SKM-1 treated with dmso at 0.1 percent for 144 hours (cell line): Measurements from ENCODE around the gene ACTRT2.

Source experiments
- DNase-seq: peaks from one replicate; lab custom pipeline; 2025; ENCODE audit not compliant: unreplicated experiment; lab: John Stamatoyannopoulos, UW

ACTRT2 gene

GRCh38 chr1:2983319-2983705 is 38.0 kb upstream of the ACTRT2 start:
- no peak for DNase-seq

DNA sequence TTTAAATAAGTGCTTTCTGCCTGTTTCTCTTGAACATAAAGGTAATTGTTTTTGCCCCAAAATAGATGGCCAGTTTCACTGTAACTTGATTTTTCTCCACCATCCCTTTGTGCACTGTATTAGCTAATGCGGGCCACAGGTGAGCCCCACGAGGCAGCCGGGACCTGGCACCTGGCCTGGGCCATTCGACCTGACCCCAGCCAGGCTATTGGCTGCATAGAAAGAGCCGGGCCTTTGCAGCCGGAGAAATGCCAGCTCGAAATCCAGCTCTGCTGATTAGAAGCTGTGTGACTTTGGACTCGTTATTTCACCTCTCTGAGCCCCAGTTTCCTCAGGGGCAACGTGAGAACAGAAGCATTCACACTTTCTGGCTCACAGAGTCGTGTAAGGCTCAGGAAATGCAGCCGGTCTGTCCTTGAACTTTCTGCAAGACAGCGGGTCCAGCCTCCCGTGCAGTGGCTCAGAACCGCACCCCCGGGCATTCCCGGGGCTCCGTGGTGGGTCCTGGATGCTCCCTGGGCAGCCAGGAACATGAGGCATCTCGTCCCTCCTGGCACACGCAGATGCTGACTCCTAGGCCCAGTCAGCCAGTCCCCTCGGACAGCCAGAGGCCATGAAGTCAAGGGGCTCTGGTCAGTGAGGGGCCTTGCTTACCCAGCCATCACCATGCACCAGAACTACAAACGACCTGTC is 37.4 kb upstream of the ACTRT2 start:
- no peak for DNase-seq

GRCh38 chr1:2984399-2985061 is 36.7 kb upstream of the ACTRT2 start:
- no peak for DNase-seq

DNA sequence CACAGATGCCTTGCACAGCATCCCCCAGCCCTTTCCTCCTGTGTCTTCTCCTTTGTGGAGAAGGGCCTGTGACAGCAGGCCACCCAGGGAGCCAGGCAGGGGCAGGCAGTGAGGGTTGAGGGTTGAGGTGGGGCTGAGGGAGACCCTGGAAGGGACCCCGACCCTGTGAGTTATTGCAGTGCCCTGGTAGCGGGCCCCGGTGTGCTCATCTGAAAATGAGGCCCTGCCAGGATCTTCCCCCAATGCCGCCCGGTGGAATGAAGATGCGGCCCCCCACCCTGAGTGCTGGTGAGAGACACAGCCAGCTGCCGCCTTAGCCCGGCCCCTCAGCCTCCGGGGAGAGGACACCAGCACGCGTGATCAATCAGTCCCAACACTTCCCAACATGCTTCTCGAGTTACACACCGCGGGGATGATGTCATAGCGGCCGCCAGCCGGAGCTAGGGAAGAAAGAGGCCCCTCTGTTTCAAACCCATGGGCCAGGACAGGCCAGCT is 36.2 kb upstream of the ACTRT2 start:
- DNase-seq, result no peak

GRCh38 chr1:2985694-2986548 is 35.3 kb upstream of the ACTRT2 start:
- no peak for DNase-seq

GRCh38 chr1:2986549-2987305 is 34.5 kb upstream of the ACTRT2 start:
- no peak for DNase-seq

DNA sequence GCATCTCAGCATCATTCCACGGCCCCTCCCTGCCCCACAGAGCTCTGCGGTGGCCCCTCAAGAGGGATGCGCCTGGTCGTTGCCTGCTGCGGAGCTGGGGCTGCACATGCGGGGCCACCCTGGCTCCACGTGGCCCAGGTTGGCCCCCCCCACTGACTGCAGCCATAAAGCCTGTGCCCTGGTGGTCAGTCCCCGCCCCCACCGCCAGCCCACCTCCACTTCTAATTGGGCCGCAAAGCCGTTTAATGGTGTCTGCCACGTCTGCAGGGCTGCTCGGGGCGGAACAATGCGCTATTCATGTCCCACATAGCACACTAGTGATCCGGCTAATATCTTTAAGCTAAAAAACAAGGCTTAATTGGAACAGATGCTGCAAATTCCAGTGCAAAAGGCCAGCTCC is 33.5 kb upstream of the ACTRT2 start:
- no peak for DNase-seq

DNA sequence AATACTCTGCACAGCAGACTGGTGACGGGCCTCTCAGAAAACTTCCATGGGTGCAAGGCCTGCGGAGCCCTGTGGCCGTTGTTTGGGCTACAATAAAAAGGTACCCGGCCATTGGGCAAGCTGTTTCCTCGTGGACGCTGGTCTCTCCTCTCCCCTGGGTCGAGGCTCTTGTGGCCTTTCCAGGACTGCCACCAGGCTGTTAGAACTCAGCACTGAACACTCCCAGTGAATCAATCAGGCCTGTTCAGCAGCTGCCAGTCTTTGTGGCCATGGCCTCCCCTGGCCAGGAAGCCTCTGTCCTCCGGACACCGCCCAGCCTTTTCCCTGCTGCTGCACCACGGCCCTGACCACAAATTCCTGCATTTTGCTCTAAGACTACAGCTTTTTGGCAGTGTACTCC is 33.0 kb upstream of the ACTRT2 start:
- DNase-seq, result no peak

DNA sequence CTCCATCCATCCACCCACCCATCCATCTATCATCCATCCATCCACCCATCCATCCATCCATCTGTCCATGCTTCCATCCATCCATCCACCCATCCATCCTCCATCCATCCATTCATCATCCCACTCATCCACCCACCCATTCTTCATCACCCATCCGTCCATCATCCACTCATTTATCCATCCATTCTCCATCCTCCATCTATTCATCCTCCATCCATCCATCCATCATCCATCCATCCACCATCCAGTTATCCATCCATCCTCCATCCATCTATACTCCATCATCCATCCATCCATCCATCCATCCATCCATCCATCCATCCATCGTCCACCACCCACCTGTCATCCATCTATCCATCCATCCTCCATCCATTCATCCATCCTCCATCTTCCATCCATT is 32.1 kb upstream of the ACTRT2 start:
- no peak for DNase-seq

DNA sequence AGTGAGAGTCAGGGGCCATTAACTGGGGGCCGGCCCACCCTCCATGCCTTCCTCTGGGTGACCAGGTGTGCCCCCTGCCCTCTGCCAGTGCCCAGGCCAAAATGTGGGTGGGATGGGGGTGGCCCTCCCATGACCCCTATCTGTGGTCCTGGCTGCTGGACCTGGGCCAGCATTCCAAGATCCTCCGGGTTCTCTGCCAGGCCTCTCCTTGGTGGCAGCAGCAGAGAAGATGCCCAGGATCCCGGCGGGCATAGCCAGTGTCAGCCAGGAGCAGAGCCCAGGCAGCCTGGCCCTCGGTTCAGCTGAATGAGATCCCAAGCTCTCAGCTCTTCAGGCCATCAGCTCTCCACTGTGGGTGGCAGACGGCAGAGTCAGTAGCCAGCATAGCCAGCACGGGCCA is 31.3 kb upstream of the ACTRT2 start:
- no peak for DNase-seq

- DNase-seq, result no peak
These were observed 30.7 kb upstream of the ACTRT2 start for GRCh38 chr1:2990376-2991115.

DNA sequence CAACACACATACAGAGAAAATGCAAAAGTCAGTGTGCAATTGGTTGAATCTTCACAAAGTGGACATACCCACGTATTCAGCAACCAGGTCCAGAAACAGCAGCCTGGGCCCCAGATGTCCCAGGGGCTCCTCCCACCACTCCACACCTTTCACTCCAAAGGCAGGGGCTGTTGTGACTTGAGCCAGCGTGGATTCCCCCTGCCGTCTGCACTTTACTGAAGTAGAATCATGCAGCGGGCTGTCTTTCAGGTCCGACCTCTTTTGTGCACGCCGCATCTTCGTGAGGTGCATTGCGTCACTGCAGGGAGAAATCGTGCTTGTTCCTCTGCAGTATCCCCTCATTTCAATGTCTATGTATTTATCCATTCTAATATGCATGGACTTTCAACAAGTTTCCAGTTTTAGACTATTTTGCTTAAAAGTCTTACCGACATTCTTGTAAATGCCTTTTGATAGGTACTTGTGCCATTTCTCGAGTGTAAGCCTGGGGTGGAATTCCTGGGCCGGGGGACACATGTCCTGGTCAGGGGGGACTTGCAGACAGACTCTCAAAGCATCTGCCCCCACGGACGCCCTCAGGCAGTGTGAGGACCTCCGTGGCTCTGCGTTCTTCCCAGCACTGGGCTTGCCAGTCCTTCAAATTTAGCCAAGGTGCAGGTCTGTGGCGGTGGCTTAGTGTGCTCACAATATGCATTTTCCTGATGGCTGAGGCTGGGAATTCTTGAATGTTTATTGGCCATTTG is 29.3 kb upstream of the ACTRT2 start:
- no peak for DNase-seq

GRCh38 chr1:2998503-2999100 is 22.7 kb upstream of the ACTRT2 start:
- no peak for DNase-seq

- no peak for DNase-seq
These were observed 22.1 kb upstream of the ACTRT2 start for GRCh38 chr1:2999138-2999537.

DNA sequence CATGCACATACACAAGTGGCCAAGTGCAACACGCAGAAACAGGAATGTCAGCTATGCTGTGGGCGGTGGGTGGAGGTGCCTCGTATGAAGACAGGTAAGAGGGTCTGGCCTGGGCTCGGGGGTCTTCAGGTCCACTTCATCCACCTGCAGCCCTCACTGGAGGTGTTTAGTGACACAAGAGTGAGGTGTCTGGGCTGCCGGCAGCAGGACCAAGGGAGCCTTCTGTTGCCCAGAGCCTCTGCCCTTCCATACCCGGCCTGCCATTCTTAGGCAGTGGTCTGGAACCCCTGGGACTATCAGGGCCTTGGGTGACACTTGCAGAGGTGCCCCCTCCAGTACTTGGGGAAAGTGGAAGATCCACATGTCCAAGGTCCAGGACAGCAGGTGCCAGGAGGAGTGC is 21.7 kb upstream of the ACTRT2 start:
- no peak for DNase-seq

GRCh38 chr1:3000214-3000613 is 21.1 kb upstream of the ACTRT2 start:
- no peak for DNase-seq

DNA sequence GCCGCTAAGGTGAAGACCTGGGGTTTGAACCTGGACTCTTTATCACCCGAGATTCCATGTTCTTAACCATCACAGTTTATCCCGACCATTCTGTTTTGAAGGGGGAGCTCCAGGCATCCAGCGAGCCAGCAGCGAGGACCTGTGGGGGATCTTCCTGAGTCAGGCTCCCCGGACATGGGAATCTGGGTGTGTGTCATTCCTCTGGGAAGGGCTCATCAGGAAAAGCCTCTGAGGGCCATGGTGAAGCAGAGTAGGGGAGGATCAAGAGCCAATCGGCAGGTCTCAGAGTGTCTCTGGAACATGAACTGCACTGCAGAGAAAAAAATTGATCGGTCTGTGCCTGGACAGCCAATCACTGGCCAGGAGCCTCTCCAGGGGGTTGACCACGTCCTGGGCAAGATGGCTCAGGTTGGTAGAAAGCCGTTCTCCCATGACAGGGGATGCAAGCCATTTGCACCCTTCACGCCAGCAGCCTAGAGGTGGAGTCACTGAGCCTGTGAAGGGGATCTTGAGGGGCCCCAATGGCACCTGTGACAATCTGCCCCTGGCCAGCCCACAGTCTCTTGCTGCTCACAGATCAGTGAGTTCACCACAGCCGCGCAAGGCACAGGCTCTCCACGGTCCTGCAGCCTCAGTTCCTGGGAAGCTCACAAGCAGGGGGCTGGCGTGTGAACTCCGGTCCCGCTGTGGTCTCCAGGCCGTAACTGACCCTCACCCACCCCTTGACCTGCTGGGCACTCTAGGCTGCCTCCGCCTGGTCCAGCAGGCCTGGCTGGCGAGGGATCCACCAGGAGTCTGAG is 20.4 kb upstream of the ACTRT2 start:
- no peak for DNase-seq

DNA sequence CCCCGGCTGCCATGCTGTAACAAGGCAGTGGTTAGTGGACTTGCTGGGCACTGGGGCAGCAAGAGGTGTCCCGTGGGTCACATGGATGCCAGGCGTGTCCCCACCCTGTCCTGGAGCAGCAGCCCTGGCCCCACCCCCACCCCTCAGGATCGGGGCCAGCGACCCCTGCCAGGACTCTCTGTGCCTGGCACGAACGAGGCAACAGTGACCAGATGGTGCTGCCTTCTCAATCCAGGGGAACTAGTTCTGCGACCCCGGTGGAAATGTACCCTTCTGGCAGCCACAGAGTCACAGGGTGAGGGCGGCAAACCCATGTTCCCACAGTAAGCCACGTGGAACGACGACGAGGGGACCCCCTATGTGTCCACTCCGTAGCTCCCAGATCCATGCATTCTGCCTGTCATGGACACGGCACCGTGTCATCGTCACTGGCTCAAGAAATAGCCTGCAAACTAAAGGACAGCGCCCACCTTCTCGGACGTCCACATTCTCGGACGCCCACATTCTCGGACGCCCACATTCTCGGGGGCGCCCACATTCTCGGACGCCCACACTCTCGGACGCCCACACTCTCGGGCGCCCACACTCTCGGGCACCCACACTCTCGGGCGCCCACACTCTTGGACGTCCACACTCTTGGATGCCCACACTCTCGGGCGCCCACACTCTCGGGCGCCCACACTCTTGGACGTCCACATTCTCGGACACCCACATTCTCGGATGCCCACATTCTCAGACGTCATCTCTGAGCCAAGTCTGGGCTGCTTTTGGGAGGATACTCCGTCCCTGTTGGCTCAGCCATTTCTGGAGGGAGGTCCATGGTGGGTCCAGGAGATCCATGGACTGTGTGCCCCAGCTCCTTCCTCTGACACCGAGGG is 19.6 kb upstream of the ACTRT2 start:
- DNase-seq, result no peak
